Mesothelial cell of epicardium (in vitro differentiated cells): ENCODE data around the gene TPPP. TPM values are rescaled to one million over a fixed set of nuclear protein-coding genes. Genes with fewer than 3 reads are reported as not detected.

Experiments used
- DNase-seq, 2 experiments: peaks; one replicate each; pipeline ENCODE4 v3.0.0; 2021; ENCODE audit warnings: low spot score in 2 of 2; ENCODE audit not compliant: unreplicated experiment in 2 of 2
- H3K27ac Mint-ChIP-seq: 2 replicates; pipeline ENCODE4 v1.8.0; 2021; ENCODE audit warnings: mixed read lengths
- H3K27me3 Mint-ChIP-seq: 2 replicates; pipeline ENCODE4 v1.8.0; 2021; ENCODE audit warnings: low read depth, mixed read lengths
- H3K36me3 Mint-ChIP-seq: 2 replicates; pipeline ENCODE4 v1.8.0; 2021; ENCODE audit warnings: mixed read lengths
- H3K4me1 Mint-ChIP-seq: 2 replicates; pipeline ENCODE4 v1.8.0; 2021; ENCODE audit warnings: mixed read lengths
- H3K4me3 Mint-ChIP-seq: 2 replicates; pipeline ENCODE4 v1.8.0; 2021; ENCODE audit warnings: mild to moderate bottlenecking, moderate library complexity, mixed read lengths
- H3K9me3 Mint-ChIP-seq: 2 replicates; pipeline ENCODE4 v1.8.0; 2021; ENCODE audit warnings: mixed read lengths
- total RNA-seq: library from RNA; stranded (reverse); gene quantifications from 3 replicates; pipeline ENCODE4 v1.2.1, GENCODE V29; 2021
- TF ChIP-seq, protein P1 (sequence below): fragments of 200-600 bp; sonication (generic); IDR thresholded peaks from one replicate; pipeline ENCODE4 v1.5.0; 2021; ENCODE audit warnings: antibody characterized with exemption; ENCODE audit not compliant: unreplicated experiment

TPPP gene
- total RNA-seq, 1 donor from 2014 or later: 0.16 TPM

DNA sequence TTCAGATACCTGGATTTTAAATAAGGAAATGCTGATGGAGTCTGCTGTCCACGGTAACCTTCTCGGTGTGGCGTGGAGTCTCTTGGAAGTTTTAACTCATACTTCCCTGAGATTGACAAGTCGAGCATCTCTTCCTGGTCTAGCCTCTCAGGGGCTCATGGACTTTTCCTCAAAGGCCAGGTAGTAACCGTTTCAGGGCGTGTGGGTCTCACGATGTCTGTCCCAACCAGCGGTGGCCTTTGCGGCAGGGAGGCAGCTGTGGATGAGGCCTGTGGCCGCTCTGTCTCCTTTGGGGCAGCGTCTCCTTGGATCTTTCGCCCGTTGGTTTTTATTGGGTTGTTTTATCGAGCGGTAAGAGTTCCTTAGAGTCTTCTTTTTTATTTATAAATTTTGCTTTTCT, 48.2 kb downstream of the TPPP start:
- H3K4me3 Mint-ChIP-seq: no peak overlapping the region
- H3K27ac Mint-ChIP-seq: no peak overlapping the region
- no peaks in the 10 kb centered on the region for H3K27me3 Mint-ChIP-seq
- no peak for DNase-seq
- H3K9me3 Mint-ChIP-seq: no peaks in the 10 kb centered on the region
- peaks cover 17% of the 10 kb centered on the region for H3K36me3 Mint-ChIP-seq
- H3K4me1 Mint-ChIP-seq: no peaks in the 10 kb centered on the region
- TF ChIP-seq, protein P1, sequence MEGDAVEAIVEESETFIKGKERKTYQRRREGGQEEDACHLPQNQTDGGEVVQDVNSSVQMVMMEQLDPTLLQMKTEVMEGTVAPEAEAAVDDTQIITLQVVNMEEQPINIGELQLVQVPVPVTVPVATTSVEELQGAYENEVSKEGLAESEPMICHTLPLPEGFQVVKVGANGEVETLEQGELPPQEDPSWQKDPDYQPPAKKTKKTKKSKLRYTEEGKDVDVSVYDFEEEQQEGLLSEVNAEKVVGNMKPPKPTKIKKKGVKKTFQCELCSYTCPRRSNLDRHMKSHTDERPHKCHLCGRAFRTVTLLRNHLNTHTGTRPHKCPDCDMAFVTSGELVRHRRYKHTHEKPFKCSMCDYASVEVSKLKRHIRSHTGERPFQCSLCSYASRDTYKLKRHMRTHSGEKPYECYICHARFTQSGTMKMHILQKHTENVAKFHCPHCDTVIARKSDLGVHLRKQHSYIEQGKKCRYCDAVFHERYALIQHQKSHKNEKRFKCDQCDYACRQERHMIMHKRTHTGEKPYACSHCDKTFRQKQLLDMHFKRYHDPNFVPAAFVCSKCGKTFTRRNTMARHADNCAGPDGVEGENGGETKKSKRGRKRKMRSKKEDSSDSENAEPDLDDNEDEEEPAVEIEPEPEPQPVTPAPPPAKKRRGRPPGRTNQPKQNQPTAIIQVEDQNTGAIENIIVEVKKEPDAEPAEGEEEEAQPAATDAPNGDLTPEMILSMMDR: no peak

DNA sequence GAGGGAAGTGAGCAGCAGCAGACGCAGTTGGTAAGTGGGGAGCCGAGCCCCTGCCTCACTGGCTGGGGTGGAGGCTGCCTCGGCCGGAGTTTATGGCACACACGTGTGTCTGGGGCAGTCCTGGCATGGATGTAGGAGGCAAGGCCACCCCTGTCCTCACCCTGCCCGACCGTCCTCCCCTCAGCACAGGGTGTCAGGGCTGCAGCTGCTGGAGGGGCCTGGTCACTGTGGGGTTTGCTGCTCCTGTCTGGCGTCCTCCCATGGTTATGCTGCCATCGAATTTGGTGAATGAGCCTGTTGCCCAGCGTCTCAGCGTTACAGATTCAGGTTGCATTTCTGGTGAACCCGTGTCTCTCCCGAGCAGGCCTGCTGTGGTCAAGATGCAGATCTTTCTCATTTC, 48.6 kb downstream of the TPPP start:
- no peaks in the 10 kb centered on the region for H3K4me1 Mint-ChIP-seq
- TF ChIP-seq, protein P1: no peak
- no peak for DNase-seq
- H3K4me3 Mint-ChIP-seq: no peak overlapping the region
- H3K9me3 Mint-ChIP-seq: no peaks in the 10 kb centered on the region
- no peak overlapping the region for H3K27ac Mint-ChIP-seq
- H3K27me3 Mint-ChIP-seq: no peaks in the 10 kb centered on the region
- H3K36me3 Mint-ChIP-seq: peaks cover 17% of the 10 kb centered on the region

DNA sequence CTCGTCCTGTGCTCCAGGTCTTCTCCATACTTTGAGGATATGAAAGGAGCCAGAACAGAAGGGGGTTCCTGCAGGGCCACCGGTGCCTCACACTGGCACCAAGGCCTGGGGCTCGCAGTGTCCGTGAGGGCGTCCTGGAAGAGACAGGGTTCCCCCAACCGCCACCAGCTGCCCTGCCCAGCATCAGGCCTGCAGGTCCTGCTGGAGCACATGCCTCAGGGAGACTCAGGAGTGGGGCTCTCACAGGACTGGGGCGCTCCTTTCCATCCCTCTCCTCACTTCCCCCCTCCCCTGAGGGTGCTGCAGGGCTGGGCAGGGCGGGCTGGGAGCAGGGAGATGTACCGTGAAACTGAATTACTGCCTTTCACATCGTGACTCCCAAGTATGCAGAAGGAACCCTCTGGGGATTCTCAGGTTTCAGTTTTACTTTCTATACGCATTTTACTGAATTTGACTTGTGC, 49.3 kb downstream of the TPPP start:
- TF ChIP-seq, protein P1: no peak
- no peaks in the 10 kb centered on the region for H3K27me3 Mint-ChIP-seq
- H3K9me3 Mint-ChIP-seq: no peaks in the 10 kb centered on the region
- no peaks in the 10 kb centered on the region for H3K4me1 Mint-ChIP-seq
- no peak overlapping the region for H3K27ac Mint-ChIP-seq
- peaks cover 17% of the 10 kb centered on the region for H3K36me3 Mint-ChIP-seq
- no peak overlapping the region for H3K4me3 Mint-ChIP-seq
- DNase-seq: no peak

DNA sequence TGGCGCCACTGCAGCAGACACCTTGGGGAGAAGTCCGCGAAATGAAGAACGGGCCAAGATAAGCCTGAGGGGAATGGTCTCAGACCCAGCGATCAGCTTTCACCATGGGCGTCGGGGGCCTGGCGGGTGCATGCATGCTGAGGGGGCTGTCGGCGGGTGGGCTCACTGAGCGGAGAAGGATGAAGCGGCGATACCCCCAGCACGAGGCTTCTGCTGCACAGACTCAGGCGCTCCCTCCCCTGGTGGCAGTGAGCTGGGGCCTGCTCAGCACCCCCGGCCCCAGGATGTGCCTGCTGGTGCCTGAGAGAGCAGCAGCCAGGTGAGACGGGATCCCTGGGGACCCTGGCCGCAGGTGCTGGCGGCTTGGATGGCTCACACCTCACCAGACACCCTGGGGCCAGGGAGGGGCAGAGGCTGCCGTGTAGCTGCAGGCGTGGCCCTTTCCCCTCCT, 49.8 kb downstream of the TPPP start:
- no peak overlapping the region for H3K27ac Mint-ChIP-seq
- H3K4me3 Mint-ChIP-seq: no peak overlapping the region
- H3K4me1 Mint-ChIP-seq: no peaks in the 10 kb centered on the region
- H3K9me3 Mint-ChIP-seq: no peaks in the 10 kb centered on the region
- H3K27me3 Mint-ChIP-seq: no peaks in the 10 kb centered on the region
- TF ChIP-seq, protein P1: no peak
- peaks cover 17% of the 10 kb centered on the region for H3K36me3 Mint-ChIP-seq
- no peak for DNase-seq

DNA sequence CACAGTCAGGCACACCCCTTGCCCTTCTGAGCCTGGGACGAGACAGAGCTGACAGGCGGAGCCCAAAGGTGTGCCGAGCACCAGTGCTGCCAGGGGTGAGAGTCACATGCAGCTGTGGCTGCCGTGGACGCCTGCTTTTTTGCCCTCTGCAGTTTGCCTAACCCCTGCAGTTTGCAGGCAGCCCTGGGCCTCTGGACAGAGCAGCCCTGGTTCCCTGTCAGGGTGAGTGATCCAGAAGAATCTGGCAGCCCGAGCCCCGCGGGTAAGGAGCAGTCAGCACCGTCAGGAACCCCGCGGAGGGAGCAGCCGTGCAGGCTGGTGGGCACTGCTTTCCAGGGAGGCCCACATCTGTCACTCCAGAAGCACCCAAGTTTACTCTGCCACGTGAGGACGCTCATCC, 50.7 kb downstream of the TPPP start:
- Mint-ChIP-seq H3K4me3 (no peak overlapping the region), H3K27ac (no peak overlapping the region), H3K36me3 (peaks cover 18% of the 10 kb centered on the region), H3K27me3 (no peaks in the 10 kb centered on the region), H3K4me1 (no peaks in the 10 kb centered on the region), H3K9me3 (no peaks in the 10 kb centered on the region)
- no peak for DNase-seq
- TF ChIP-seq, protein P1: no peak

DNA sequence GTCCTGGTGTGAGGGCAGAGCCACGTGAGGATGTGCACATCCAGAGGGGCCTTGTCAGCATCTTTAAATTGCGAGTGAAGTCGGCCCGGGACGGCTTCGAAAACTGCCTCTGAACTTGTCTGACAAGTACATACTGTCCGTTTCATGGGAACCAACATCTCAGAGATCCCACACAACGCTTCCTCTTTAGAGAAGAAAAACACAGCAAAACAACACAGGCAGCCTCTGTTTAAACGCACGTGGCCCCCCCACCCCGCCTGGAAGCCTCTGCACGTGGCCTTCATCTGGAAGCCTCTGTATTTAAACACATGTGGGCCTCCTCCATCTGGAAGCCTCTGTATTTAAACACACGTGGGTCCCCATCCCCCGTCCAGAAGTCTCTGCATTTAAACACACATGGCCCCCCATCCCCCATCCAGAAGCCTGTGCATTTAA, 51.8 kb downstream of the TPPP start:
- TF ChIP-seq, protein P1: no peak

More for the DNA sequence above, 51.8 kb downstream of the TPPP start:
- peaks cover 18% of the 10 kb centered on the region for H3K36me3 Mint-ChIP-seq
- no peaks in the 10 kb centered on the region for H3K4me1 Mint-ChIP-seq
- no peak overlapping the region for H3K27ac Mint-ChIP-seq
- no peak for DNase-seq
- no peaks in the 10 kb centered on the region for H3K9me3 Mint-ChIP-seq
- no peaks in the 10 kb centered on the region for H3K27me3 Mint-ChIP-seq
- no peak overlapping the region for H3K4me3 Mint-ChIP-seq
